Muscle of arm (tissue), 12 donors: Measurements from ENCODE around the gene NUDC. TPM values are rescaled to one million over a fixed set of nuclear protein-coding genes. Genes with fewer than 3 reads are reported as not detected.
"Not testable (repeated sequence)": the region's sequence is repeated elsewhere in the genome, so short reads cannot be mapped to it uniquely, and the experiment has no call there.

Experiments
- DNase-seq: peaks from one replicate; pipeline ENCODE4 v3.0.0-alpha.2; 2013
- polyA plus RNA-seq, 12 donors: library from polyadenylated mRNA; unstranded; fragments of 120-200 nt; gene quantifications; one replicate each; pipeline ENCODE4 v1.2.1, GENCODE V29; 2013; ENCODE audit not compliant: insufficient read length in 12 of 12

NUDC gene
- polyA plus RNA-seq, 12 donors: 42.2 to 61.8 (median 53.1) TPM; not detected in 1

DNA sequence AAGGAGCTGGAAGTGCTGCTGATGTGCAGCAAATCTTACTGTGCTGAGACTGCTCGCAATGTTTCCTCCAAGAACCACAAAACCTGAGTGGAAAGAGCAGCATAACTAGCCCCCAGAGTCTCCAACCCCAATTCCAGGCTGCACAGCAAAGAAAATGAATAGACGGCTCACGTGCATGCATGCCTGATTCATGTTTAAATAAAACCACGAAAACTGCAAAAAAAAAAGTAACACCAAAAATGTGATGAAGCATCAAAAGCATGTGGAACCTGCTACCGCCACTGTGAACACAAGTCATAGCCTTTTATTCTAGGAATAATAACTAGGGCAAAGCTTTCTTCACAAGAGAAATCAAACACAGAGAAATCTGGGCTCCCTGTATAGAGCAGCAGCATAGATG lies 62.3 kb downstream of the NUDC start:
- no peak for DNase-seq

- no peak for DNase-seq
Observed at GRCh38 chr1:26984291-26984690, 62.7 kb downstream of the NUDC start.

DNA sequence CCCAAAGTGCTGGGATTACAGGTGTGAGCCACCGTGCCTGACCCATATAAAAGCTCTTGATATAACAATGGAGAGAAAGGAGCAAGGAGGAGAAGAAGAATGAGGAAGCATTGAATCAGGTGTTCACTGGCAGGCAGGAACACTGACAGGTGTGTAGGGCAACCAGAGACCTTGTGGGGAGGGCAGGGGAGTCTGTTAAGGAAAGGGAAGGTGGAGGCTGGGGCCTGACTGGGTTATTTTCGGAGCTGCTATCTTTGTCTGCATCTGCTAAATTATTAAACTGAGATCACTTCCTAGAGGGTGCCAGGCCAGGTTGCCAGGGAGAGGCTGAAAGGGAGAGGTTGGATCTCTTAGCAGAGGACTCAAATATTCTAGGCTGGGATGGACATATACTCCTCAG lies 65.1 kb downstream of the NUDC start:
- no peak for DNase-seq

DNA sequence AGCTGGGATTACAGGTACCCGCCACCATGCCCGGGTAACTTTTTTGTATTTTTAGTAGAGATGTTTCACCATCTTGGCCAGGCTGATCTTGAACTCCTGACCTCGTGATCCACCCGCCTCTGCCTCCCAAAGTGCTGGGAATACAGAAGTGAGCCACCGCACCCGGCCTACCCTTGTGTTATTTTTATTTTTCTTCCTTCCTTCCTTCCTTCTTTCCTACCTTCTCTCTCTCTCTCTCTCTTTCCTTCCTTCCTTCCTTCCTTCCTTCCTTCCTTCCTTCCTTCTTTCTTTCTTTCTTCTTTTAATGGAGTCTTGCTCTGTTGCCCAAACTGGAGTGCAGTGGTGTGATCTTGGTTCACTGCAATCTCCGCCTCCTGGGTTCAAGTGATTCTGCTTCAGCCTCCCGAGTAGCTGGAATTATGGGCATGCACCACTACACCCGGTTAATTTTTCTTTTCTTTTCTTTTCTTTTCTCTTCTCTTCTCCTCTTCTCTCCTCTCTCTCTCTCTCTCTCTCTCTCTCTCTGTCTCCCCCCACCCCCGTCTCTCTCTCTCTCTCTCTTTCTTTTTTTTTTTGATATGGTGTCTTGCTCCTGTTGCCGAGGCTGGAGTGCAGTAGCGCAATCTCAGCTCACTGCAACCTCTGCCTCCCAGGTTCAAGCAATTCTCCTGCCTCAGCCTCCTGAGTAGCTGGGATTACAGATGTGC lies 68.0 kb downstream of the NUDC start:
- DNase-seq: not testable (repeated sequence)

DNA sequence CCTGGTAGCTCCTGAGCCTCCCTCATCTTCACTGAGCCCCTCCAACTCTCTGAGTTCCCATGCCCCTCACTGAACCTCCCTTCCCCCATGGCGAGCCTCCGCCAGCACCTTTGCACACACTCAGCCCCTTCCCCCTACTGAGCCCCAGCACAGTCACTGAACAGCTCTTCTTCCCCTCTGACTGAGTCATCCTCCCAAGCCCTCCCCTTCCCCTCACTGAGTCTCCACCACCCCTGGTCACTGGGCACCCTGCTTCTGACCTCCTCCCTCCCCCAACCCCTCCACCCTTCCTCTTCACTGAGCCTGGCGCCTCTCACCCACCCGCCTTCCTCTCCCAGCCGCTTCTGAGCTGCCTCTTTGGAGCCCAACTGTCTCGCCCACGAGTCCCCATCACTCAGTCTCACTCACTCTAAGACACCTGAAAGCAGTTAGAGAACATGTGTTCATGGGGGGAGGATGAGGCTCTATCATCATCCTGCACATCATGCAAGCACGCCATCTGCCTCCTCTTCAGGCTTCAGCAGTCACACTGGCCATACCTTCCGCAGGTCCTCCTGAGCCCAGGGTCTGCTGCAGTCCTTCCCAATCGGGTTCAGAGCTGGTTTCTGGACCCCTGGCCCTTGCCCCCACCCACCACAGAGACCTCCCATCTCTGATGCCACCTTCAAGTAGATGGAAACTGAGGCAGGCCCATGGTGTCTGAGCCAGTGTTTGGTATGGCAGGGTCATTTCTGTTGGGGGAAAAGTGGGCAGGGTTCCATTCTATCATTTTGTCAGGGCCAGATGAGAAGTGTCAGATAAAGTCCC lies 70.0 kb downstream of the NUDC start:
- no peak for DNase-seq

- DNase-seq: peak; percentile 45
Observed at GRCh38 chr1:26993237-26994019, 71.9 kb downstream of the NUDC start, which contains the start of gene TRNP1. Gene TRNP1, plus strand, starts transcription at chr1:26993692. Its CDS starts 95 bp downstream, at chr1:26993787.

GRCh38 chr1:26994020-26994786 lies 72.7 kb downstream of the NUDC start:
- no peak for DNase-seq

DNA sequence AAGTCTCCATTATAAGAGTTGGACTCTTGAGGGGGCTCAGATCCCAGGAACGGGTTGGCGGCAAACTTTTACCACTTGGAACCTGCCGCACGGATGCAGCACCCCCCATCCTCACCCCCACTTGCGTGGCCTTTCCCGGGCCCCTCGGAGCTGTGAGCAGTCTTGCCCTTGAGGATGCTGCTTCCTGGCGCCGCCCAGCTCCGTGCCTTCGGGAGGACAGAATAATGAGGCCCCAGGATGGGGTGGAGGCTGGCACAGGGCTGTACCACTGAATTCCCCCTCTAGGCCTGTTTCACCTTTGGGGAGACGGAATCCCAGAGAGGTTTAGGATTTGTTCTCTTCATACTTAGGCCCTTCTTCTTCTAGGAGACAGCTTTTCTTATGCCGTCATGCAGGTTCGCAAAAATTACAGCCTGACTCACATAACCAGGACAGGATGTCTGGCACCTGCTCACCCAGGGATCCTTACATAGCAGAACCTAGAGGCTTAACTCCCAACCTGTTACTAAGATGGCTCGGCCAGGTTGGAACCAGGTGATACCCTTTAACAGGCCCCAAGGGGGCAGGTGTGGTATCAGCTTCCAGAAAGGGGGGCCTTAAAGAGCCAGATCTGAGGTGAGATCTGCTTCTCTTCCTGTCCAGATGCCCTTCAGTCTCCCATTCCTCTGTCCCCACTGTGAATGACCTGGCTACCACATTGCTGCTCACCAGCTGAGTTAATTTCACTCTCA lies 73.4 kb downstream of the NUDC start:
- no peak for DNase-seq

DNA sequence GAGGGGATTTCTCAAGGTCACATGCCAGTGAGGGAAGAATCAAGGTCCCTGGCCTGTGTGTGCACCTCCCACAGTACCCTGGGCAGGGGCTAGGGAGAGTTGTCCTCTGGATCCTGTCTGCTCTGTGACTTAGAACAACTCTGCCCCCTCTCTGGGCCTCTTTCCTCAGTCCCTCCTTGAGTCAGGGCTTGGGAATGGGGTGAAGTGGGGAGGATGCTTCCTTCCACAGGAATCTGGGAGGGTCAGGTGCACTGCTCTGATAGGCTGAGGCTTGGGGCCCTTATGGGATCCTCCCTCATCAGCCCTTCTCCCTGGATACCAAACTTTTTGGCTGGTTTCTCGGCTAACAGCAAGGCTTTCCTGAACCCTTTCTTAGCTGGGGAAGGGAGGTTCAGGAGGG lies 74.5 kb downstream of the NUDC start:
- DNase-seq: no peak

Other genes starting within 250 kb of the NUDC start
- gene ARID1A, start 225.7 kb upstream of the NUDC start, polyA plus RNA-seq: 100 to 1,000 TPM in 1 of 12 donors, 10 to 100 TPM in 10, not detected in 1; 38.3 to 154 (median 45.2) TPM
- 10 to 100 TPM in 2 of 12 donors, 1 to 10 TPM in 9, not detected in 1; 6.5 to 27.1 (median 7.9) TPM for gene PIGV, start 133.8 kb upstream of the NUDC start, polyA plus RNA-seq
- 10 to 100 TPM in 11 of 12 donors, not detected in 1; 14.5 to 32.9 (median 18.0) TPM for gene ZDHHC18, start 95.1 kb upstream of the NUDC start, polyA plus RNA-seq
- gene SFN, start 58.6 kb upstream of the NUDC start, polyA plus RNA-seq: 100 to 1,000 TPM in 1 of 12 donors, 10 to 100 TPM in 2, under 1 TPM in 5, not detected in 4; 0.15 to 110 (median 0.56) TPM
- 10 to 100 TPM in 10 of 12 donors, 1 to 10 TPM in 1, not detected in 1; 6.9 to 29.4 (median 19.3) TPM for gene GPN2, start 31.5 kb upstream of the NUDC start, polyA plus RNA-seq
- 10 to 100 TPM in 6 of 12 donors, 1 to 10 TPM in 5, not detected in 1; 7.4 to 12.3 (median 10.1) TPM for gene GPATCH3, start 21.3 kb upstream of the NUDC start, polyA plus RNA-seq
- not detected for gene NR0B2, start 7.8 kb upstream of the NUDC start, polyA plus RNA-seq
- gene KDF1, start 38.7 kb downstream of the NUDC start, polyA plus RNA-seq: 1 to 10 TPM in 2 of 12 donors, under 1 TPM in 3, not detected in 7; 0.09 to 5.0 (median 0.70) TPM
- gene TRNP1, start 71.9 kb downstream of the NUDC start, polyA plus RNA-seq: 1 to 10 TPM in 8 of 12 donors, under 1 TPM in 2, not detected in 2; 0.62 to 5.3 (median 1.6) TPM
- gene TENT5B, start 91.1 kb downstream of the NUDC start, polyA plus RNA-seq: 1 to 10 TPM in 2 of 12 donors, under 1 TPM in 8, not detected in 2; 0.19 to 2.5 (median 0.40) TPM
- 10 to 100 TPM in 11 of 12 donors, not detected in 1; 11.4 to 39.4 (median 15.3) TPM for gene SLC9A1, start 233.4 kb downstream of the NUDC start, polyA plus RNA-seq